Measurements from ENCODE around the gene BCAR1.

DNA sequence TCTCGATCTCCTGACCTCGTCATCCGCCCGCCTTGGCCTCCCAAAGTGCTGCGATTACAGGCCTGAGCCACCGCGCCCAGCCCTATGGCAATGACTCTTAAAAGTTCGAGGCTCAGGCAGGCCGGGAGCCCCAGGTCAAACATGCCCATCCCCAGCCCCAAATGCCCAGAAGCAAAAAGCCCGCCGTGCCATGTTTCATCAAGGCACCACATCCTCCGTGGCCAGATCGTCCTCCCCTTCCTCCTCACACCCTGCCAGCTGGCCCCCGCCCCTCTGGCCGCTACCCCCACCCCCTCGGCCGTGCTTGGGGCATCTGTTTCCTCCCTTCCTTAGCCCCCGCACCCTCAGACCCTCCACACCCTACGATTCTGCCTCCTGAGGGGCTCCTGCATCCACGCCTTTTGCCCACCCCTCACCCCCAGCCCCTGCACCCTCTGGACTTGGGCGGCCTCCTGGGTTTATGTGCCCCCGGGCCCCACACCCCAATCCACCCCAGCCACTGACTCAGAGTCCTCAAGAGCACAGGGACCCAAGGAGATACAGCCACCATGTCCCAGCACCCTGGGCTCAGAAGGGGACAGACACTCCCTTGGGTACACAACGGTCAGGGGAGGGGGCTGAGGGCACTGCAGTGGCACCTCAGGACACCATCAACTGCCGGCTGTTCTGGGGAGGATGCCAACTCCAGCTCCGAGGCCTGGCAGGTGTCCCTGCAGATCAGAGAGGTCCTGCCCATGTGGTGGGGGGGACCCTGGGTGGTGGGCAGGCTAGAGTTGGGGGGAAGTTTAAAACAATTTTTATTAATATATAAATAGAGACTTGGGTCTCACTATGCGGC is 25.5 kb downstream of the BCAR1 start:
- TF ChIP-seq, protein P1, sequence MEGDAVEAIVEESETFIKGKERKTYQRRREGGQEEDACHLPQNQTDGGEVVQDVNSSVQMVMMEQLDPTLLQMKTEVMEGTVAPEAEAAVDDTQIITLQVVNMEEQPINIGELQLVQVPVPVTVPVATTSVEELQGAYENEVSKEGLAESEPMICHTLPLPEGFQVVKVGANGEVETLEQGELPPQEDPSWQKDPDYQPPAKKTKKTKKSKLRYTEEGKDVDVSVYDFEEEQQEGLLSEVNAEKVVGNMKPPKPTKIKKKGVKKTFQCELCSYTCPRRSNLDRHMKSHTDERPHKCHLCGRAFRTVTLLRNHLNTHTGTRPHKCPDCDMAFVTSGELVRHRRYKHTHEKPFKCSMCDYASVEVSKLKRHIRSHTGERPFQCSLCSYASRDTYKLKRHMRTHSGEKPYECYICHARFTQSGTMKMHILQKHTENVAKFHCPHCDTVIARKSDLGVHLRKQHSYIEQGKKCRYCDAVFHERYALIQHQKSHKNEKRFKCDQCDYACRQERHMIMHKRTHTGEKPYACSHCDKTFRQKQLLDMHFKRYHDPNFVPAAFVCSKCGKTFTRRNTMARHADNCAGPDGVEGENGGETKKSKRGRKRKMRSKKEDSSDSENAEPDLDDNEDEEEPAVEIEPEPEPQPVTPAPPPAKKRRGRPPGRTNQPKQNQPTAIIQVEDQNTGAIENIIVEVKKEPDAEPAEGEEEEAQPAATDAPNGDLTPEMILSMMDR (IDR thresholded peaks at IDR 0.05; ENCODE audit: low read depth, low read length), result no peak
- TF ChIP-seq POLR2A (IDR thresholded peaks at IDR 0.05; ENCODE audit: extremely low read depth, insufficient read length), result no peak
- TF ChIP-seq, protein P2, sequence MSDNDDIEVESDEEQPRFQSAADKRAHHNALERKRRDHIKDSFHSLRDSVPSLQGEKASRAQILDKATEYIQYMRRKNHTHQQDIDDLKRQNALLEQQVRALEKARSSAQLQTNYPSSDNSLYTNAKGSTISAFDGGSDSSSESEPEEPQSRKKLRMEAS (IDR thresholded peaks at IDR 0.05; ENCODE audit: low read depth, low read length), result no peak
